Lower leg skin (tissue), 4 donors: Measurements from ENCODE around the gene INTS13. TPM values are rescaled to one million over a fixed set of nuclear protein-coding genes. Genes with fewer than 3 reads are reported as not detected.

Source experiments
- DNase-seq, 2 donors: peaks; one replicate each; pipeline ENCODE4 v3.0.0-alpha.2; 2019; ENCODE audit warnings: low spot score in 2 of 2
- H3K4me3 ChIP-seq: fragments of 200-600 bp; sonication (generic); 2 replicates; pipeline ENCODE4 v1.5.1; 2017; ENCODE audit warnings: mild to moderate bottlenecking, low read depth; ENCODE audit not compliant: poor library complexity, severe bottlenecking
- CTCF ChIP-seq, 3 donors: fragments of 450-650 bp; IDR thresholded peaks; one replicate each; pipeline ENCODE4 v1.5.1; 2016; ENCODE audit warnings: antibody characterized with exemption in 3 of 3, mild to moderate bottlenecking in 3 of 3, moderate library complexity in 2 of 3
- POLR2A ChIP-seq, 2 donors: fragments of 450-650 bp; IDR thresholded peaks; one replicate each; pipeline ENCODE4 v1.6.1; 2016 to 2017; ENCODE audit warnings: antibody characterized with exemption in 2 of 2, mild to moderate bottlenecking in 1 of 2, moderate library complexity in 1 of 2
- WGBS, 2 donors: methylation state at CpG; one replicate each; pipeline ENCODE4 v1.1.5; 2018; 5-methylcytosine and 5-hydroxymethylcytosine counted together
- intact Hi-C: fragments of 100-400 bp; cut with DNase I; formaldehyde crosslinking; loops from one replicate; pipeline ENCODE4 v1.15.0; 2023; ENCODE audit warnings: low total_unique reads
- total RNA-seq, 4 donors: library from RNA; depleted of rRNA; stranded (reverse); fragments of >200 nt; gene quantifications; one replicate each; pipeline ENCODE4 v1.1.0, GENCODE V29; 2016

The INTS13 gene
- total RNA-seq, 4 donors from 2014 or later = 10.3 to 19.3 (median 14.9) TPM

- intact Hi-C loops = no loop called here
- no peak overlapping the region for H3K4me3 ChIP-seq
- whole genome bisulfite sequencing, 2 donors = 82 to 87% methylated on average over 4 of the region's 4 CpGs
- DNase-seq = no peak
- no peak for TF ChIP-seq POLR2A (IDR thresholded peaks at IDR 0.05)
Measured at GRCh38 chr12:26954027-26954426, 16.2 kb upstream of the INTS13 start.

DNA sequence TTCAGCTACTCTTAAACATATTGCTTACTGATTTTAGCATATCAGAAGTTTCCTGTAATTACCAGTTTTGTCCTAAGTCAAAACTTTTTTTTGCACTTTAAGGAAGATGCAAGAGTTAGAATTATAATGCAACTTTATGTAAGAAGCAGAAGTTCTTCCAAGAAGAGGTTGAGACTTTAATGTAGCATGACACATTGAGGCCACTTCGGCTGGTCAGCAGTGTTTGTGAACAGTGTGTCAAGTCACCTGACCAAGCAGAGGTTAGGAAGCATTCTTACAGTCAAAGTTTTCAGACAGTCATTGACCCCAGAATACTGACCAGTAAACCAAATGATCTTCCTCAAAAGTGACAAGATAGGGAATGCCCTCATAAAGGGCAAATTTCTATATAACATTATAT, 15.7 kb upstream of the INTS13 start:
- DNase-seq = no peak
- WGBS, 2 donors = 76 to 81% methylated on average over 1 of the region's 1 CpG
- TF ChIP-seq CTCF (IDR thresholded peaks at IDR 0.05) (no peak), POLR2A (IDR thresholded peaks at IDR 0.05) (no peak)
- intact Hi-C loops = no loop called here
- no peak overlapping the region for H3K4me3 ChIP-seq

- no peak for DNase-seq
- intact Hi-C loops = no loop called here
- no peak overlapping the region for H3K4me3 ChIP-seq
- WGBS, 2 donors = 89 to 91% methylated on average over 1 of the region's 1 CpG
- TF ChIP-seq POLR2A (IDR thresholded peaks at IDR 0.05) = no peak
- no peak for TF ChIP-seq CTCF (IDR thresholded peaks at IDR 0.05)
Measured at GRCh38 chr12:26948309-26948708, 10.5 kb upstream of the INTS13 start.

DNA sequence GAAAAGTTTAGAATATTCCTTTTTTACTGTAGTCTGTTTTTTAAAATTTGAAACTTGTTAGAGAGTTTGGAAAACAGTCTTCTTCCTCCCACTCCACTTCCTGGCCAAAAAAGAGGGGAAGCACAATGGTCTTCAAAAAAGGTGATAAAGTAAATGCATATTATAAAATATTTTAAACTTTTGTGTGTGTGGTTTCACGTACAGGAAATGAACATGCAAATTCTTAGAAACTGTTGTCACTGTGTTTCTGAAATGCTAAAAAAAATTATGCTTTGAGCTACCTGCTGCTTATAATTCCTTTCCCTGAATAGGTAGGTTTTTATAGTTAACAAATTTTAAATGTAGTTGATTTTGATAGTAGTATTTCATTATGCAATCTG, 3.4 kb upstream of the INTS13 start:
- TF ChIP-seq CTCF (IDR thresholded peaks at IDR 0.05) (no peak), POLR2A (IDR thresholded peaks at IDR 0.05) (no peak)
- intact Hi-C loops = no loop called here
- no peak for DNase-seq
- no peak overlapping the region for H3K4me3 ChIP-seq
- WGBS, 2 donors = 35 to 49% methylated on average over 1 of the region's 1 CpG

GRCh38 chr12:26940516-26941214, 2.9 kb upstream of the INTS13 start:
- no peak for DNase-seq
- WGBS, 2 donors = 60 to 75% methylated on average over 3 of the region's 3 CpGs
- TF ChIP-seq CTCF (IDR thresholded peaks at IDR 0.05) (no peak), POLR2A (IDR thresholded peaks at IDR 0.05) (no peak)
- no peak overlapping the region for H3K4me3 ChIP-seq
- intact Hi-C loops = no loop called here

DNA sequence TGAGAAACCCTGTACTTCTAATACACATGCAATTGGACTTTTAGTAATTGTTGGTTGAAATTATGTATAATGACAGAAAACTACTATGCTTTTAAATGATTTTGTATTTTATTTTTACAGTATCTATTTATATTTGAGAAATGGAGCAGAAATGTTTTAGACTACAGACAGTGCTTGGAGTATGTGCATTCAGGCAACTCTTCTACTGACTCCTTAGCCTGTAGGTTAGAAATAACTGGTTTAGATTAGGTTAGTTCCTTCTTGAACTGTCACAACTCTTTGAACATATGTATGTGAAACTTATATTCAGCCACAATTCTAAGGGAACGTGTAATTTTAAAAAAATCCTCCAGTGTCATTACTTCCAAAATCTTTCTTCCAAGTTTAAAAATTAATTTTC, 2.2 kb upstream of the INTS13 start:
- WGBS, 2 donors = 17 to 21% methylated on average over 1 of the region's 1 CpG
- intact Hi-C loops = no loop called here

More for the DNA sequence above, 2.2 kb upstream of the INTS13 start:
- H3K4me3 ChIP-seq = no peak overlapping the region
- TF ChIP-seq POLR2A (IDR thresholded peaks at IDR 0.05) (no peak), CTCF (IDR thresholded peaks at IDR 0.05) (no peak)
- DNase-seq = no peak
